NCI-H524 treated with DMSO at 0.1 percent for 48 hours (cell line): ENCODE measurements around the gene TUBGCP5.

Experiments
- DNase-seq: peaks from one replicate; lab custom pipeline; 2025; lab: John Stamatoyannopoulos, UW

Gene TUBGCP5

GRCh38 chr15:22978691-22979237 lies 60.6 kb downstream of the TUBGCP5 start:
- DNase-seq = no peak

GRCh38 chr15:22974745-22975144 lies 64.6 kb downstream of the TUBGCP5 start:
- DNase-seq = no peak

GRCh38 chr15:22973987-22974386 lies 65.4 kb downstream of the TUBGCP5 start:
- no peak for DNase-seq

GRCh38 chr15:22973286-22973685 lies 66.1 kb downstream of the TUBGCP5 start:
- DNase-seq = no peak

DNA sequence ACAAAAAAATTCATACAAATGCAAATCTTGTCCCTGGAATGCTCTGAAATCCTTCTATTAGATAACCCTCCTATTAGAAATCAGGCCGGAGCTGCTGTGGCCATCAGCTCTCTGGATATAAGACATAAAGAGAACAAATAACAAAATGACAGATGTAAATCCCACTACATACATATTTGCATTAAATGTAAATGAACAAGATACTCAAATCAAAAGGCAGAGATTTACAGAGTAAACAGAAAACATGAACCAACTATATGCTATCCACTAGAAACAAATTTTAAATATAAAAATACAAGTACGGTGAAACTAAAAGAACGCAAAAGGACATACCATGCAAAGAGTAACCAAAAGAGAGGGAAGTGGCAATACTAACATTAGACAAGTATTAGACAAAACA lies 69.9 kb downstream of the TUBGCP5 start:
- no peak for DNase-seq

DNA sequence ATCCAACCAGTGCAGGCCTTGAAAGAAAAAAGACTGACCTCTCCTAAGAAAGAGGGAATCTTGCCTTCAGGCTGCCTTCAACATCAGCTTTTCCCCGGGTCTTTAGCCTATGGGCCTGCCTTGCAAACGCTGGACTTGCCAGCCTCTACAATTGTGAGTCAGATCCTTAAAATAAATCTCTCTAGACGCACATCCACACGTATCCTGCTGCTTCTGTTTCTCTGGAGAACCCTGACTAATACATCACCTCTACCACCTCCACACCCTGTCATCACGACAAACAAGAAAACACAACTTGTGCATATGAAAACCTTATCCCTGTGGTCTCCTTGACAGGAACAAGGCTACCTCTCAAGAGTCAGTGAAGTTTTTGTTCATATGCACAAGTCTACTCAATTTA lies 71.0 kb downstream of the TUBGCP5 start:
- DNase-seq = no peak

DNA sequence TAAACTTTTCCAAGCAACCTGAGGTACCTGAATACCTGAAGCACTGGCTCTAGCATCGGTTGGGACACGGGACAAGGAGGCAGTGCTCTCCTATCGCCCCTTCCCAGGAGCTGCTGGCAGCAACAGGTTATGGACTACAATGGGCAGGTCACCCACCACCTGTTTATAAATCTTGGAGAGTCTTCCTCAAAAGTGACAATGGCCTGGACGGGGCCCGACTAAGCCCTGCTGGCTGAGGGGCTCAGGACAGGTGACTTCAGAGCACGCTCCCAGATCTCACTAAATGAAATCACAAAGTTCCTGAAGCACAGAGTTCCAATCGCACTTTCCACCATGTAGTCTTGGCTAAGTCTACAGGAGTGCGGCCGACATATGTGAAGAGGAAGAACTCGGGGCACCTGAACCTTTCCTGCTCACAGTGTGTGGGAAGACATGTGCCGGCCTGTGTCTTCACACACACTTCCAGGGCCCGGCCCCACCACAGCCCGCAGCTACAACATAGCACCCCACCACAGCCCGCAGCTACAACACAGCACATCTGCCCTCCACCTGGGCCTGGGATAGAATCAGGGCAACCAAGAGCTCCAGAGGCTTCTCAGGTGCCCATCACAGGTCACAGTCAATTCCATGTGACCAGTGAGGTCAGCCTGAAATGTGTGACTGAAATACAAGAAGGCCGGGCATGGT lies 72.1 kb downstream of the TUBGCP5 start:
- DNase-seq = no peak

- DNase-seq = no peak
These were observed 72.9 kb downstream of the TUBGCP5 start for GRCh38 chr15:22966321-22967083.

DNA sequence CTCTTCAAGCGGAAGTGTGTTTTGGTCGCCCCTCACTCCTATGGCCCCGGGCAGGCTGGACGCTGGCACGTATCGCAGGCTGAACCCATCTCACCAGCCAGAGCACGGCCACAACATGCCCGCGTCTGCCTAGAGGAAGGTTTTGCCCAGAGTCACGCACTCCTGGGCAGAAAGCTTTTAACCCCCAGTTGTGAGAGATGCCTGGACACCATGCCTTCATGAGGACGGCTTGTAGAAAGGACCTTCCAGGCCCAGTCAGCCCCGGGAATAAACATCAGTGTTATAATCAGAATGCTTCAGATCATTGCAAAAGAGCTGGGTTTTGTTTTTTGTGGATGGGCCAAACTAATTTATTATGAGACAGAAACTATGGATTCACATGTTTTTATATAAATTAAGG lies 75.7 kb downstream of the TUBGCP5 start:
- no peak for DNase-seq

- DNase-seq = no peak
These were observed 76.8 kb downstream of the TUBGCP5 start for GRCh38 chr15:22962611-22963010.

DNA sequence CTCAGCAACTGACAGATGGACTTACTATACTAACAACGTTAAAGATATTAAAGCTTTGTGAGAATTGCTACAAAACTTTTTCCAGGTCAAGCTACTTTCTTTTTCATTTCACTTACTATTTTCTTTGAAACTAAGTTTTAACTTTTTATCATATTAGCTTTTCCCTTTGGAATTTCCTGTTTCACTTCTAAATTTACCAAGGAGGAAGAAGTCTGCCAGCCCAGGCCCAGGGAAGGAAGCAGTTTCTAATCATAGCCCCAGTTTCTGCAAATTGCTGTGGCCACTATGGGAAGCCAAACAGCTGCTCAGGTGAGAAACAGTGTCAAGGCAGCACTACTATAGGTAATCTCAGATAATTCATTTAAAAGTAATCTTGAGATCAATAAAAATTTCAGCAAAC lies 77.6 kb downstream of the TUBGCP5 start:
- no peak for DNase-seq

- no peak for DNase-seq
These were observed 78.8 kb downstream of the TUBGCP5 start for GRCh38 chr15:22960556-22960955.

DNA sequence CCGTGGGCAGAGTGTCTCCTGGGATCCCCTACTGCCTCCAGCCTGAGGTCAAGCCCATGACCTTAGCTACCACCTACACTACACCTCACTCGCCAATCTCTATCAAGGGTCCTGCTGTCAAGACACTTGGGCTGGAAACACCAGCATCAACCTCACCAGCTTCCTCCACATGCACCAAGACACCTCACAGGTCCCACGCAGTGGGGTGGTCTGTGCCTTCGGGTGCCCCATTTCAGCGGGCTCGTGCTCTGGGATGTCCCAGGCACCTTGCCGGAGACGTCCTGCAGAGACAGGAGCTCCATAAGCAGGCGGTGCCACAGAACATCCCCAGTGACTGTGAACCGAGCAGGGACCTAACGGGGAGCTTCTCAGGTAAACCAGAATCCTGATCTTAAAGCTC lies 79.2 kb downstream of the TUBGCP5 start:
- DNase-seq = no peak

- DNase-seq = no peak
These were observed 79.9 kb downstream of the TUBGCP5 start for GRCh38 chr15:22959321-22960101.

- DNase-seq = no peak
These were observed 80.7 kb downstream of the TUBGCP5 start for GRCh38 chr15:22958487-22959280.

DNA sequence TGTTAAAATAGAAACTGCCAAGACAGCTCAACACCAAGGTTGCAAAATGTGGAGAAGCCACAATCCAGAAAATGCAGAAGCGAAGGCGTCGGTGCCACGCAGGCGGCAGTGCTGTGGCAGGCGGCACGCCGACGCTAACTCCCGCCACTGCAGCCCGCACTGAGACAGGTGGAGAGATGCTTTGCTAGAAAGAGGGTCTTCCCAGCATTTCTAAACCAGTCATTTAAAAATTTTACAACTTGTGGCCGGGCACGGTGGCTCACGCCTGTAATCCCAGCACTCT lies 82.5 kb downstream of the TUBGCP5 start:
- no peak for DNase-seq

GRCh38 chr15:22956257-22956977 lies 83.0 kb downstream of the TUBGCP5 start:
- no peak for DNase-seq

GRCh38 chr15:22955544-22956119 lies 83.7 kb downstream of the TUBGCP5 start:
- DNase-seq = no peak

GRCh38 chr15:22954798-22955543 lies 84.4 kb downstream of the TUBGCP5 start:
- DNase-seq = no peak

GRCh38 chr15:22954326-22954725 lies 85.0 kb downstream of the TUBGCP5 start:
- no peak for DNase-seq
